ENCODE measurements around the gene ARID1B.

The ARID1B gene

DNA sequence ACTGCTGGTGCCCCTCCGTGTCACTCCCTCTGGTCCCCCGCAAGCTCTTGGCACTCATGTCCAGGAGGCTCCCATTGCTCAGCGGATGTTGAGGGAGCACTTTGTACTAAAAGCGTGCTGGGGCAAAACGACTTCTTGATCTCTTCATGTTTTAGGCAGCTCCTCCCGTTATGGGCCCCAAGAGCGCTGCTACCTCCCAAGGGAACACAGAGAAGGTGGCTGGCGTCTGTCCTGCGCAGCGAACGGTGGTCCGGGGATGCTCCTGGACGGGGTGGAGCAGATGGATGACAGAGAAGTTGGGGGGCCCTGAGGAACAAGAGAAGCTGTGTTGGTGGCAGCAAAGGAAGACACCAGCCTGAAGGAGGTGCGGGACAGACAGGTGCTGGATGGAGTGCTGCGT is 446.3 kb downstream of the ARID1B start:
- POLR2A ChIA-PET = no interaction called here
- no peaks in the 10 kb centered on the region for H3K36me3 ChIP-seq (ENCODE audit: control insufficient read depth in 2 of 2, insufficient read depth in 1 of 2, low read length in 2 of 2)
- no peak overlapping the region for H3K27ac ChIP-seq (ENCODE audit: extremely low read depth, low read depth, low read length)
- no peaks in the 10 kb centered on the region for H3K9me3 ChIP-seq (ENCODE audit: control insufficient read depth, insufficient read depth, low read depth, low read length)
- H3K4me1 ChIP-seq (ENCODE audit: control insufficient read depth, insufficient read depth, low read length) = no peaks in the 10 kb centered on the region
- CTCF ChIA-PET = interaction anchor here (0.6 to 1.4 kb wide), 7 partner anchors 12 to 444 kb away, joined by 3 to 6 read pairs (median 3); no protein-coding TSS in a partner anchor
- TF ChIP-seq ZNF112 (tag by site-specific recombination; IDR thresholded peaks at IDR 0.05) (no peak), ZNF664 (tag by site-specific recombination; IDR thresholded peaks at IDR 0.05) (no peak), ZNF768 (tag by site-specific recombination; IDR thresholded peaks at IDR 0.05) (no peak), ZFP69B (tag by site-specific recombination; IDR thresholded peaks at IDR 0.05) (no peak), OVOL3 (tag by site-specific recombination; IDR thresholded peaks at IDR 0.05) (no peak), SALL2 (tag by site-specific recombination; IDR thresholded peaks at IDR 0.05; ENCODE audit: borderline replicate concordance) (no peak), ZNF701 (tag by site-specific recombination; IDR thresholded peaks at IDR 0.05) (no peak), PRDM1 (tag by site-specific recombination; IDR thresholded peaks at IDR 0.05) (no peak), ZNF391 (tag by site-specific recombination; IDR thresholded peaks at IDR 0.05; ENCODE audit: borderline replicate concordance, low read depth) (no peak)
- TF ChIP-seq, protein P1, sequence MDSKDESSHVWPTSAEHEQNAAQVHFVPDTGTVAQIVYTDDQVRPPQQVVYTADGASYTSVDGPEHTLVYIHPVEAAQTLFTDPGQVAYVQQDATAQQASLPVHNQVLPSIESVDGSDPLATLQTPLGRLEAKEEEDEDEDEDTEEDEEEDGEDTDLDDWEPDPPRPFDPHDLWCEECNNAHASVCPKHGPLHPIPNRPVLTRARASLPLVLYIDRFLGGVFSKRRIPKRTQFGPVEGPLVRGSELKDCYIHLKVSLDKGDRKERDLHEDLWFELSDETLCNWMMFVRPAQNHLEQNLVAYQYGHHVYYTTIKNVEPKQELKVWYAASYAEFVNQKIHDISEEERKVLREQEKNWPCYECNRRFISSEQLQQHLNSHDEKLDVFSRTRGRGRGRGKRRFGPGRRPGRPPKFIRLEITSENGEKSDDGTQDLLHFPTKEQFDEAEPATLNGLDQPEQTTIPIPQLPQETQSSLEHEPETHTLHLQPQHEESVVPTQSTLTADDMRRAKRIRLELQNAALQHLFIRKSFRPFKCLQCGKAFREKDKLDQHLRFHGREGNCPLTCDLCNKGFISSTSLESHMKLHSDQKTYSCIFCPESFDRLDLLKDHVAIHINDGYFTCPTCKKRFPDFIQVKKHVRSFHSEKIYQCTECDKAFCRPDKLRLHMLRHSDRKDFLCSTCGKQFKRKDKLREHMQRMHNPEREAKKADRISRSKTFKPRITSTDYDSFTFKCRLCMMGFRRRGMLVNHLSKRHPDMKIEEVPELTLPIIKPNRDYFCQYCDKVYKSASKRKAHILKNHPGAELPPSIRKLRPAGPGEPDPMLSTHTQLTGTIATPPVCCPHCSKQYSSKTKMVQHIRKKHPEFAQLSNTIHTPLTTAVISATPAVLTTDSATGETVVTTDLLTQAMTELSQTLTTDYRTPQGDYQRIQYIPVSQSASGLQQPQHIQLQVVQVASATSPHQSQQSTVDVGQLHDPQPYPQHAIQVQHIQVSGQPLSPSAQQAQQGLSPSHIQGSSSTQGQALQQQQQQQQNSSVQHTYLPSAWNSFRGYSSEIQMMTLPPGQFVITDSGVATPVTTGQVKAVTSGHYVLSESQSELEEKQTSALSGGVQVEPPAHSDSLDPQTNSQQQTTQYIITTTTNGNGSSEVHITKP (tag by site-specific recombination; IDR thresholded peaks at IDR 0.05) = no peak
- TF ChIP-seq, protein P2, sequence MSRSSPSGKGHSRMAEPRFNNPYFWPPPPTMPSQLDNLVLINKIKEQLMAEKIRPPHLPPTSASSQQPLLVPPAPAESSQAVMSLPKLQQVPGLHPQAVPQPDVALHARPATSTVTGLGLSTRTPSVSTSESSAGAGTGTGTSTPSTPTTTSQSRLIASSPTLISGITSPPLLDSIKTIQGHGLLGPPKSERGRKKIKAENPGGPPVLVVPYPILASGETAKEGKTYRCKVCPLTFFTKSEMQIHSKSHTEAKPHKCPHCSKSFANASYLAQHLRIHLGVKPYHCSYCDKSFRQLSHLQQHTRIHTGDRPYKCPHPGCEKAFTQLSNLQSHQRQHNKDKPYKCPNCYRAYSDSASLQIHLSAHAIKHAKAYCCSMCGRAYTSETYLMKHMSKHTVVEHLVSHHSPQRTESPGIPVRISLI (tag by site-specific recombination; IDR thresholded peaks at IDR 0.05) = no peak
- no peak overlapping the region for H3K4me3 ChIP-seq (ENCODE audit: low read depth, low read length)

DNA sequence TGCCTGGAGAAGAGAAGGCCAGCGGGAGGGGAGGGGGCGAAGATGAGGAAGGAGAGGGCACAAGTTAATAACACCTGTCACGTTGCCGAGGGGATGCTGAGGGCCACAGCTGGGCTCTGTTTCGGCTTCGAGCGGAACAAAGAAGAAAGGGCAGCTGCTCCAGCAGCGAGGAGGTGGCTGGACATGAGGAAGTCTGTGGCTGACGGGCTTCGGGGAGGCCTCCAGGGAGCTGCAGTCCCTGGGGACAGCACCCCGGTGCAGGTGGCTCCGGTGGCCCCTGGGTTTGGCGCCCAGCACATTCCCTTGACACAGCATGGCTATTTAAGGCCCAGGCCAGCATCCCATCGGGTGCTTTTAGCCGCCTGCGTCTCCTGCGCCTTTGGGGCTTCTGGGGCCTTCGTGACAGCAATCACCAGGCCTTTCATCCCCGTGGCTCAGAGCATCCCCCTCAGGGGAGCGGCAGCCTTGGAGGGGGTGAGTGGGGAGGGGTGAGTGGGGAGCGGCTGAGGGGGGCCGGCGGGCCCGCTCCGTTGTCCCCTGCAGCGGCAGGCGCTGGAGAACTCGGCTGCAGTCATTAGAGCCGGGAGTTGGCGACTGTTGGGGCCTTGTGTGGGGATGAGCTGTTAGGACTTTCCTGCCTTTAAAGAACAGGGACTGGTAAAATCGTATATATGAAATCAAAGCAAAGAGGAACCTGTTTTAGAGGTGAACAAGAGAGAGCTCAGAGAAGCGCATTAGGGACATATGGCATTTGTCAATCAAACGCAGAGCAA is 447.2 kb downstream of the ARID1B start:
- Histone ChIP-seq H3K9me3 (ENCODE audit: control insufficient read depth, insufficient read depth, low read depth, low read length) (no peaks in the 10 kb centered on the region), H3K27ac (ENCODE audit: extremely low read depth, low read depth, low read length) (no peak overlapping the region), H3K4me3 (ENCODE audit: low read depth, low read length) (no peak overlapping the region), H3K36me3 (ENCODE audit: control insufficient read depth in 2 of 2, insufficient read depth in 1 of 2, low read length in 2 of 2) (no peaks in the 10 kb centered on the region), H3K4me1 (ENCODE audit: control insufficient read depth, insufficient read depth, low read length) (no peaks in the 10 kb centered on the region)
- ChIA-PET CTCF (interaction anchor here (0.6 to 1.4 kb wide), 6 partner anchors 11 to 443 kb away, joined by 3 to 6 read pairs (median 4); no protein-coding TSS in a partner anchor), POLR2A (no interaction called here)
- TF ChIP-seq, protein P3, sequence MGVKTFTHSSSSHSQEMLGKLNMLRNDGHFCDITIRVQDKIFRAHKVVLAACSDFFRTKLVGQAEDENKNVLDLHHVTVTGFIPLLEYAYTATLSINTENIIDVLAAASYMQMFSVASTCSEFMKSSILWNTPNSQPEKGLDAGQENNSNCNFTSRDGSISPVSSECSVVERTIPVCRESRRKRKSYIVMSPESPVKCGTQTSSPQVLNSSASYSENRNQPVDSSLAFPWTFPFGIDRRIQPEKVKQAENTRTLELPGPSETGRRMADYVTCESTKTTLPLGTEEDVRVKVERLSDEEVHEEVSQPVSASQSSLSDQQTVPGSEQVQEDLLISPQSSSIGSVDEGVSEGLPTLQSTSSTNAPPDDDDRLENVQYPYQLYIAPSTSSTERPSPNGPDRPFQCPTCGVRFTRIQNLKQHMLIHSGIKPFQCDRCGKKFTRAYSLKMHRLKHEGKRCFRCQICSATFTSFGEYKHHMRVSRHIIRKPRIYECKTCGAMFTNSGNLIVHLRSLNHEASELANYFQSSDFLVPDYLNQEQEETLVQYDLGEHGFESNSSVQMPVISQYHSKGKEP (tag by site-specific recombination; IDR thresholded peaks at IDR 0.05) = no peak
- TF ChIP-seq ZXDB (tag by site-specific recombination; IDR thresholded peaks at IDR 0.05) (no peak), MEIS1 (CRISPR knock-in tag; IDR thresholded peaks at IDR 0.05; ENCODE audit: borderline replicate concordance) (no peak), ZNF701 (tag by site-specific recombination; IDR thresholded peaks at IDR 0.05) (no peak), ZNF629 (tag by site-specific recombination; IDR thresholded peaks at IDR 0.05) (no peak), ZNF48 (tag by site-specific recombination; IDR thresholded peaks at IDR 0.05) (no peak), HOXD13 (CRISPR knock-in tag; IDR thresholded peaks at IDR 0.05; ENCODE audit: borderline replicate concordance) (no peak), KLF7 (tag by site-specific recombination; IDR thresholded peaks at IDR 0.05; ENCODE audit: borderline replicate concordance) (no peak)
- TF ChIP-seq, protein P4, sequence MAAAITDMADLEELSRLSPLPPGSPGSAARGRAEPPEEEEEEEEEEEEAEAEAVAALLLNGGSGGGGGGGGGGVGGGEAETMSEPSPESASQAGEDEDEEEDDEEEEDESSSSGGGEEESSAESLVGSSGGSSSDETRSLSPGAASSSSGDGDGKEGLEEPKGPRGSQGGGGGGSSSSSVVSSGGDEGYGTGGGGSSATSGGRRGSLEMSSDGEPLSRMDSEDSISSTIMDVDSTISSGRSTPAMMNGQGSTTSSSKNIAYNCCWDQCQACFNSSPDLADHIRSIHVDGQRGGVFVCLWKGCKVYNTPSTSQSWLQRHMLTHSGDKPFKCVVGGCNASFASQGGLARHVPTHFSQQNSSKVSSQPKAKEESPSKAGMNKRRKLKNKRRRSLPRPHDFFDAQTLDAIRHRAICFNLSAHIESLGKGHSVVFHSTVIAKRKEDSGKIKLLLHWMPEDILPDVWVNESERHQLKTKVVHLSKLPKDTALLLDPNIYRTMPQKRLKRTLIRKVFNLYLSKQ (tag by site-specific recombination; IDR thresholded peaks at IDR 0.05; ENCODE audit: borderline replicate concordance) = no peak
- TF ChIP-seq, protein P5, sequence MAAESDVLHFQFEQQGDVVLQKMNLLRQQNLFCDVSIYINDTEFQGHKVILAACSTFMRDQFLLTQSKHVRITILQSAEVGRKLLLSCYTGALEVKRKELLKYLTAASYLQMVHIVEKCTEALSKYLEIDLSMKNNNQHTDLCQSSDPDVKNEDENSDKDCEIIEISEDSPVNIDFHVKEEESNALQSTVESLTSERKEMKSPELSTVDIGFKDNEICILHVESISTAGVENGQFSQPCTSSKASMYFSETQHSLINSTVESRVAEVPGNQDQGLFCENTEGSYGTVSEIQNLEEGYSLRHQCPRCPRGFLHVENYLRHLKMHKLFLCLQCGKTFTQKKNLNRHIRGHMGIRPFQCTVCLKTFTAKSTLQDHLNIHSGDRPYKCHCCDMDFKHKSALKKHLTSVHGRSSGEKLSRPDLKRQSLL (tag by site-specific recombination; IDR thresholded peaks at IDR 0.05) = no peak
- TF ChIP-seq, protein P6, sequence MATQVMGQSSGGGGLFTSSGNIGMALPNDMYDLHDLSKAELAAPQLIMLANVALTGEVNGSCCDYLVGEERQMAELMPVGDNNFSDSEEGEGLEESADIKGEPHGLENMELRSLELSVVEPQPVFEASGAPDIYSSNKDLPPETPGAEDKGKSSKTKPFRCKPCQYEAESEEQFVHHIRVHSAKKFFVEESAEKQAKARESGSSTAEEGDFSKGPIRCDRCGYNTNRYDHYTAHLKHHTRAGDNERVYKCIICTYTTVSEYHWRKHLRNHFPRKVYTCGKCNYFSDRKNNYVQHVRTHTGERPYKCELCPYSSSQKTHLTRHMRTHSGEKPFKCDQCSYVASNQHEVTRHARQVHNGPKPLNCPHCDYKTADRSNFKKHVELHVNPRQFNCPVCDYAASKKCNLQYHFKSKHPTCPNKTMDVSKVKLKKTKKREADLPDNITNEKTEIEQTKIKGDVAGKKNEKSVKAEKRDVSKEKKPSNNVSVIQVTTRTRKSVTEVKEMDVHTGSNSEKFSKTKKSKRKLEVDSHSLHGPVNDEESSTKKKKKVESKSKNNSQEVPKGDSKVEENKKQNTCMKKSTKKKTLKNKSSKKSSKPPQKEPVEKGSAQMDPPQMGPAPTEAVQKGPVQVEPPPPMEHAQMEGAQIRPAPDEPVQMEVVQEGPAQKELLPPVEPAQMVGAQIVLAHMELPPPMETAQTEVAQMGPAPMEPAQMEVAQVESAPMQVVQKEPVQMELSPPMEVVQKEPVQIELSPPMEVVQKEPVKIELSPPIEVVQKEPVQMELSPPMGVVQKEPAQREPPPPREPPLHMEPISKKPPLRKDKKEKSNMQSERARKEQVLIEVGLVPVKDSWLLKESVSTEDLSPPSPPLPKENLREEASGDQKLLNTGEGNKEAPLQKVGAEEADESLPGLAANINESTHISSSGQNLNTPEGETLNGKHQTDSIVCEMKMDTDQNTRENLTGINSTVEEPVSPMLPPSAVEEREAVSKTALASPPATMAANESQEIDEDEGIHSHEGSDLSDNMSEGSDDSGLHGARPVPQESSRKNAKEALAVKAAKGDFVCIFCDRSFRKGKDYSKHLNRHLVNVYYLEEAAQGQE (tag by site-specific recombination; IDR thresholded peaks at IDR 0.05) = no peak

Measured in HEK293 (cell line).